Osteocyte (in vitro differentiated cells): ENCODE data around the gene CRHR2. TPM values are rescaled to one million over a fixed set of nuclear protein-coding genes. Genes with fewer than 3 reads are reported as not detected.

ENCODE experiments used
- DNase-seq: peaks from one replicate; pipeline ENCODE4 v3.0.0; 2021; ENCODE audit warnings: mixed read lengths; ENCODE audit not compliant: unreplicated experiment; ENCODE audit errors: extremely low spot score
- H3K27ac Mint-ChIP-seq: one replicate; pipeline ENCODE4 v1.8.0; 2021; ENCODE audit warnings: mild to moderate bottlenecking, mixed read lengths; ENCODE audit not compliant: unreplicated experiment
- H3K27me3 Mint-ChIP-seq: one replicate; pipeline ENCODE4 v1.8.0; 2021; ENCODE audit warnings: mixed read lengths; ENCODE audit not compliant: unreplicated experiment
- H3K36me3 Mint-ChIP-seq: one replicate; pipeline ENCODE4 v1.8.0; 2021; ENCODE audit warnings: mixed read lengths; ENCODE audit not compliant: unreplicated experiment
- H3K4me1 Mint-ChIP-seq: one replicate; pipeline ENCODE4 v1.8.0; 2021; ENCODE audit warnings: mixed read lengths; ENCODE audit not compliant: unreplicated experiment
- H3K4me3 Mint-ChIP-seq: one replicate; pipeline ENCODE4 v1.8.0; 2021; ENCODE audit warnings: mild to moderate bottlenecking, moderate library complexity, mixed read lengths; ENCODE audit not compliant: unreplicated experiment
- H3K9me3 Mint-ChIP-seq: one replicate; pipeline ENCODE4 v1.8.0; 2021; ENCODE audit warnings: mixed read lengths; ENCODE audit not compliant: unreplicated experiment
- CTCF ChIP-seq: fragments of 200-600 bp; sonication (generic); IDR thresholded peaks from 2 replicates; pipeline ENCODE4 v1.5.0; 2021; ENCODE audit warnings: antibody characterized with exemption, mild to moderate bottlenecking, moderate library complexity
- total RNA-seq: library from RNA; stranded (reverse); gene quantifications from 2 replicates; pipeline ENCODE4 v1.2.1, GENCODE V29; 2021

The CRHR2 gene
- total RNA-seq, 1 donor from 2014 or later: not detected

GRCh38 chr7:30710669-30711068 is 28.4 kb upstream of the CRHR2 start:
- Mint-ChIP-seq H3K36me3 (no peaks in the 10 kb centered on the region), H3K4me1 (no peaks in the 10 kb centered on the region), H3K27me3 (peaks cover 57% of the 10 kb centered on the region), H3K27ac (no peak overlapping the region), H3K4me3 (no peak overlapping the region), H3K9me3 (no peaks in the 10 kb centered on the region)
- no peak for TF ChIP-seq CTCF
- no peak for DNase-seq

GRCh38 chr7:30709549-30709948 is 27.3 kb upstream of the CRHR2 start:
- H3K9me3 Mint-ChIP-seq: no peaks in the 10 kb centered on the region
- H3K4me3 Mint-ChIP-seq: no peak overlapping the region
- H3K36me3 Mint-ChIP-seq: no peaks in the 10 kb centered on the region
- DNase-seq: no peak
- peaks cover 46% of the 10 kb centered on the region for H3K27me3 Mint-ChIP-seq
- H3K27ac Mint-ChIP-seq: no peak overlapping the region
- H3K4me1 Mint-ChIP-seq: no peaks in the 10 kb centered on the region
- TF ChIP-seq CTCF: no peak

GRCh38 chr7:30708983-30709382 is 26.7 kb upstream of the CRHR2 start:
- no peak overlapping the region for H3K27ac Mint-ChIP-seq
- no peak for DNase-seq
- TF ChIP-seq CTCF: no peak
- H3K9me3 Mint-ChIP-seq: no peaks in the 10 kb centered on the region
- no peak overlapping the region for H3K4me3 Mint-ChIP-seq
- H3K27me3 Mint-ChIP-seq: peaks cover 44% of the 10 kb centered on the region
- no peaks in the 10 kb centered on the region for H3K4me1 Mint-ChIP-seq
- no peaks in the 10 kb centered on the region for H3K36me3 Mint-ChIP-seq

DNA sequence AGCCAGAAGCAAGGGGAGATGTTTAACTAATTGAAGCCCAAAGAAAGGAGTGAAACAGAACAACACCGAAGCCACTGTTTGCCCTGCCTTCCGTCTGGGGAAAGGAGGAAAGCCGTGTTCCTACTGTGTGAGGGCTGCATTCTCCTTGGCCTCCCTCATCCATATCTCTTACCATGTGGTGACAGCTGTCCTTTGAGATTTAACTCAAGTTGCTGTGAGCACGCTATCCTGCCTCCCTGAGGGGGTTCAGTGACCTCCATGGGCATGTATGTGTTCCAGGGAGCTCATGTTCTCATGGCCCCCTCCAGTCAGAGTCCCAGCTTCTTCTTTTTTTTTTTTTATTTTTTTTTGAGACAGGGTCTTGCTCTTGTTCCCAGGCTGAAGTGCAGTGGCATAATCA is 26.2 kb upstream of the CRHR2 start:
- Mint-ChIP-seq H3K27ac (no peak overlapping the region), H3K4me1 (no peaks in the 10 kb centered on the region), H3K4me3 (no peak overlapping the region), H3K36me3 (no peaks in the 10 kb centered on the region), H3K27me3 (peaks cover 48% of the 10 kb centered on the region), H3K9me3 (no peaks in the 10 kb centered on the region)
- no peak for DNase-seq
- no peak for TF ChIP-seq CTCF

GRCh38 chr7:30707391-30708357 is 25.4 kb upstream of the CRHR2 start:
- H3K27ac Mint-ChIP-seq: no peak overlapping the region
- no peaks in the 10 kb centered on the region for H3K4me1 Mint-ChIP-seq
- DNase-seq: no peak
- no peaks in the 10 kb centered on the region for H3K9me3 Mint-ChIP-seq
- no peak overlapping the region for H3K4me3 Mint-ChIP-seq
- H3K36me3 Mint-ChIP-seq: no peaks in the 10 kb centered on the region
- TF ChIP-seq CTCF: no peak
- H3K27me3 Mint-ChIP-seq: peaks cover 50% of the 10 kb centered on the region
